DMS153 treated with DMSO at 0.1 percent for 48 hours (cell line): ENCODE results near the gene SMC6.

Experiments used
- DNase-seq: peaks from one replicate; lab custom pipeline; 2025; ENCODE audit not compliant: unreplicated experiment; lab: John Stamatoyannopoulos, UW

SMC6 gene

GRCh38 chr2:17652681-17653394 is 100.8 kb downstream of the SMC6 start:
- DNase-seq: no peak

- DNase-seq: no peak
Measured at GRCh38 chr2:17649026-17649425, 104.6 kb downstream of the SMC6 start.

- no peak for DNase-seq
Measured at GRCh38 chr2:17648581-17648980, 105.0 kb downstream of the SMC6 start.

DNA sequence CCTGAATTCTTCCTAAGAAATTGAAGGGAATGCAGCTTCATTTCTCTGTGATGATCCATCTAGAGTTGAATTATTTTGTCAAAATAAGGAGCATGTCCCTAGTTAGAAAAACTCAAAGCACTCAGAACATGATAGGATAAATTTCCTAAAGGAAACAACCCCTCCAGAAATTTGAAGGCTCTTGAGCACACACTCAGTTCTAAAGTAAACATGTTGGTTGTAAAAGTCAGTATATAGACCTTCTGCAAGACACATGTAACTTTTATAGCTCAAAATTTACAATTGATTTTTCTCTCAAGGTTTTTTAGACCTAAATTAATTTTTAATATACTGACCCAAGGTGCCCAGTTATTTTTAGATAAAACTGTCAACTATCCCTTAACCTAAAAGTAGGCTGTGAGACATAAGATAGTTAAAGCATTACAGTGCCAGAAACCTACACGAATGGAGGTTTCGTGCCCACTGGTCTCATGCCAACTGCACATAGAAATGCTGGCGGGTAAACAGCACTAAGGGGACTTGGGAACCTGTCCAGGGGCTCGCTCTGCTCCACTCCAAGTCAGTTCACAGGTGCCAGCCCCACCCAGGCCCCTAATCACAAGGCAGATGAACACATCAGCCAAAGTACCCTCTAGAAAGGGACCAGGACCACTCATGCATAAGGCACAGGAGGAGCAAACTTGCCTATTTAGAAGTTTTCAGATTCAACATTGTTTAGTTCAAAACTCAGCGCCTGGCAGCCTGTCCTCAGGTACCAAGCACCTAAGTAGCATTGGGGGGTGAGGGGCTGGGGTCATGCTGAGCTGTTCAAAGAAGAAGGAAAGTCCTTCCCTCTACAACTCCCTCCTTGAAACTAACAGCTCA is 106.5 kb downstream of the SMC6 start:
- DNase-seq: peak; percentile 19

- DNase-seq: peak; percentile 53
Measured at GRCh38 chr2:17646081-17646554, 107.5 kb downstream of the SMC6 start.

- no peak for DNase-seq
Measured at GRCh38 chr2:17644997-17645720, 108.5 kb downstream of the SMC6 start.

- no peak for DNase-seq
Measured at GRCh38 chr2:17643031-17643615, 110.5 kb downstream of the SMC6 start.

DNA sequence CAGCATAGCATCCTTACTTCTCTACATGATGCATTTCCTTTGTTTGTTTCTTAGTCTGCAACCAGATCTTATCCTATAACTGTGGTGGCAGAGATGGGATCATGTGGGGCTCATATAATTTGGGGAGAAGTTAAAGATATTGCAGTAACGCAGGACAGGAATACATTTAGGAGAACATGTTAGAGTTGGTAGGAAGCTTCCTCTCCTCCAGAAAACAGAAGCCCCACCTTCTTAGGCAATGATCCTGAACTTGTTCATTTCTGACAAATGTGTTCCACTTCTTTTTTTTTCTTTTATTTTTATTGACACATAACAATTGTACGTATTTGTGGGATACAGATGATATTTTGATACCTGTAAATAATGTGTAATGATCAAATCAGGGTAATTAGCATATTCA is 113.2 kb downstream of the SMC6 start:
- no peak for DNase-seq

GRCh38 chr2:17638196-17638743 is 115.3 kb downstream of the SMC6 start:
- DNase-seq: no peak

DNA sequence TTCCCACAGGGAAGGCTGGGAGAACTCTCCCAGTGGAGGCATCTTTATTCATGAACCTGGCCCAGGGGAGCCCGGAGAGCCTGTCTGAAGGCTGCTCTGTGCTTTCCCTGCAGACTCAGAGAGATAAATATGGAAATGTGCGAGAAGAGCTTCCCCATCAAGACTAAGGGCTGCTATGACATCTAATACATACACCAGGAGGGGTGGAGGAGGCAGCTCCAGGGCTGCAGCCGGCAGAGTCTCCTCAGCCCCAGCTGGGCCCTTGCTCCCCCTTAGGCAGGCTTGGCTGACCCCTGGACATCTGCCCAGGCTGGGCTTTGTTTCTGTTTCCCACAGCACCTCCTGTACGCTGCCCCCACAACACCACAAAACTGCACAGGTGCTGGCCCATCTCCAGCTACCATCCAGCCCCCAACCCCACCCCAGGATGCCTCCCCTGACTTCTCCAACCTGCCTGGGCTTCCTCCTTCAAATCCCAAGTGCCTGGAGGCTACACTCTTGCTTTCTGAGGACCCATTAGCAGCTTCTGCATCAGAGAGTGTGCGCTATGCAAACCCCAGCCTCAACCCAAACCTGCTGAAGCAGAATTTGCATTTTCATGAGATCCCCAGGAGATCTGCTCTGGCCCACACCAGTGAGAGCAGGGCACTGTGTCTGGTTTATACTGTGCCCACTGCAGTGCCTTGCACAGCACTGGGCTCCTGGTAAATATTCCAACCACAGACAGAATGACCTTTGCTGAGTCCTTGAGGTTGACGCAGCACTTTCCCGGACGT is 116.3 kb downstream of the SMC6 start:
- no peak for DNase-seq

GRCh38 chr2:17636257-17636656 is 117.4 kb downstream of the SMC6 start:
- no peak for DNase-seq

DNA sequence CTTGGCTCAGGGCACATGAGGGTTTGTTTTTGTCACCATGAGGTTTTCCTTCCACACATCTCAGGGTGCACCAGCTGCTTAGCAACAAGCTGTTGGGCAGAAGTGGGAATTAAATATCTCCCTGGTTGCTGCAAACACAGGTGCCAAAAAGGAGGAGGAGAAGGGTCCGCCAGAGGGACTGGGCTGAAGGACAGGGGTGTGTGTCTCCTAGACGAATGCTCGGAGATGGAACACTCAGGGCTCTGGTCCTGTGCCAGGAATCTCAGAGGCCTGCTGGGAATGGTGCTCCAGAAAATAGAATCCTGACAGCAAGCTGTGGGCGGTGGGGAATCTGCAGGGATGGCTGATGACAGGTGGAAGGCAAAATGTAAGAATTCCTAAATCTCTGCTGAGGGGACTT is 118.6 kb downstream of the SMC6 start:
- no peak for DNase-seq

GRCh38 chr2:17630089-17630488 is 123.5 kb downstream of the SMC6 start:
- DNase-seq: no peak

- no peak for DNase-seq
Measured at GRCh38 chr2:17628349-17629261, 125.0 kb downstream of the SMC6 start.

DNA sequence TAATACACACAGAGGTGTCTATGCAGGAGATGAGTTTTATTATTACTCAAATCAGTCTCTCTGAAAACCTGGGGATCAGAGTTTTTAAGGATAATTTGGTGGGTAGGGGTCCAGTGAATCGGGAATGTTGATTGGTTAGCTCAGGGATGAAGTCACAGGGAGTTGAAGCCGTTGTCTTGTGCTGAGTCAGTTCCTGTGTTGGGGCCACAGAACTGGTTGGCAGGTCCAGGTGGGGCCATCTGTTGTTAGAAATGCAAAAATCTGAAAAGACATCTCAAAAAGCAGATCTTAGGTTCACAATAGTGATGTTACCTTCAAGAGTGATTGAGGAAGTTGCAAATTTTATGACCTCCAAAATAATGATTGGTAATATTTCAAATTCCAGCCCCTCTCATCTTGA is 126.2 kb downstream of the SMC6 start:
- DNase-seq: no peak

GRCh38 chr2:17626986-17627385 is 126.6 kb downstream of the SMC6 start:
- DNase-seq: no peak

- no peak for DNase-seq
Measured at GRCh38 chr2:17625446-17625845, 128.2 kb downstream of the SMC6 start.

- DNase-seq: no peak
Measured at GRCh38 chr2:17621781-17622180, 131.8 kb downstream of the SMC6 start.

DNA sequence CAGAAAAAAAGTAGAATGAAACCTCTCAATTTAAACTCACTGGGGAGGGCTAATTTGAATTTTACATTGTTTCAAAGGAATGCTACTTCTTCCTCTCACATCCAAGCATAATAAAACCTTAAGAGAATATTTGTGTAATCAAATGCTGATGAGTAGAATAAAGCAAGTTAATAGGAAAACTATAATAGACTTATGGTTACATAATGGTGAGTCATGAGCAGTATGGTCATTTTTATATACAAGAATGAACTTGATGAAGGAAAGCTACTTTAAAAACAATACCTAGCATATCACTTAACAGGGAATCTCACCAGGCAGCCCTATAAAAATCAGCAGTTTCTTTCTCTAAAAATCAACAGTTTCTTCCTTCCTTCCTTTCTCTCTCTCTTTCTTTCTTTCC is 132.8 kb downstream of the SMC6 start:
- no peak for DNase-seq
